Measurements from ENCODE around the gene UBA1. TPM values are rescaled to one million over a fixed set of nuclear protein-coding genes. Genes with fewer than 3 reads are reported as not detected.
"Not testable (repeated sequence)": the region's sequence is repeated elsewhere in the genome, so short reads cannot be mapped to it uniquely, and the experiment has no call there.

UBA1 gene
- total and polyA plus RNA-seq, 9 donors, result 90.0 to 196 (median 155) TPM

DNA sequence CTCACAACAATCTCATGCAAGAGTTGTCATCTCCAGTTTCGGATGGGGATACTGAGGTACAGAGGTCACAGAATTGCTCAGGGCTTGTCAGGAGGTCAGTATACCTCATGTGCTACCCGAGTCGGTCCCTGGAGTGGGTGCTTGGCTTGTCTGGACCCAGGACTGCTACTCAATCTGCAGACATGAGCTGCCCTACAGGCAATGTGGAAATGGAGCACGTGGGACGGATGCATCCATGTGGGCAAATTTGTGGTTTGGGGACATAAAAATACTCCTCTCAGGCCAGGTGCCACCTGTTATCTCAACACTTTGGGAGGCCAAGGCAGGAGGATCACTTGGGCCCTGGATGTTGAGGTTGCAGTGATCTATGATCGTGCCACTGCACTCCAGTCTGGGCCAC lies 54.9 kb downstream of the UBA1 start:
- TF ChIP-seq EP300 (IDR thresholded peaks at IDR 0.05), result no peak
- TF ChIP-seq, protein P1, sequence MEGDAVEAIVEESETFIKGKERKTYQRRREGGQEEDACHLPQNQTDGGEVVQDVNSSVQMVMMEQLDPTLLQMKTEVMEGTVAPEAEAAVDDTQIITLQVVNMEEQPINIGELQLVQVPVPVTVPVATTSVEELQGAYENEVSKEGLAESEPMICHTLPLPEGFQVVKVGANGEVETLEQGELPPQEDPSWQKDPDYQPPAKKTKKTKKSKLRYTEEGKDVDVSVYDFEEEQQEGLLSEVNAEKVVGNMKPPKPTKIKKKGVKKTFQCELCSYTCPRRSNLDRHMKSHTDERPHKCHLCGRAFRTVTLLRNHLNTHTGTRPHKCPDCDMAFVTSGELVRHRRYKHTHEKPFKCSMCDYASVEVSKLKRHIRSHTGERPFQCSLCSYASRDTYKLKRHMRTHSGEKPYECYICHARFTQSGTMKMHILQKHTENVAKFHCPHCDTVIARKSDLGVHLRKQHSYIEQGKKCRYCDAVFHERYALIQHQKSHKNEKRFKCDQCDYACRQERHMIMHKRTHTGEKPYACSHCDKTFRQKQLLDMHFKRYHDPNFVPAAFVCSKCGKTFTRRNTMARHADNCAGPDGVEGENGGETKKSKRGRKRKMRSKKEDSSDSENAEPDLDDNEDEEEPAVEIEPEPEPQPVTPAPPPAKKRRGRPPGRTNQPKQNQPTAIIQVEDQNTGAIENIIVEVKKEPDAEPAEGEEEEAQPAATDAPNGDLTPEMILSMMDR (IDR thresholded peaks at IDR 0.05), result no peak
- no peak for TF ChIP-seq POLR2A (IDR thresholded peaks at IDR 0.05)

DNA sequence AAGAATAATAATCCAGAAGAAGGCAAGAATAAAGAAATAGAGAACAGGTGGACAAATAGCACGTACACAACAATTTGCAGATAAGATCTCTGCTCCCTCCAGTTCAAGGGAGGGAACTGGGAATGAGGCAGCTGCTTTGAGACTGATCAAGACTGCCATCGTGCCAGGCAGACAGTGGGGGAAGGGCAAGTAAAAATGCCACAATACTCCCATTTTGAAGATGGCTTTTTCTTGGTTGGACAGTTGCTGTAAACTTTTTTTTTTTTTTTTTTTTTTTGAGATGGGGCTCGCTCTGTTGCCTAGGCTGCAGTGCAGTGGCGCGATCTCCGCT lies 56.4 kb downstream of the UBA1 start:
- DNase-seq, result no peak
- Histone ChIP-seq H3K27ac (no peak overlapping the region), H3K4me3 (no peak overlapping the region), H3K4me1 (ENCODE audit: insufficient read depth) (no peaks in the 10 kb centered on the region), H3K9me3 (peaks cover 0 to 5% of the 10 kb centered on the region in 2 donors), H3K27me3 (no peaks in the 10 kb centered on the region), H3K36me3 (no peaks in the 10 kb centered on the region)
- WGBS, 3 donors, result 70 to 75% (median 74%) methylated on average over 6 of the region's 6 CpGs
- no peak for TF ChIP-seq EP300 (IDR thresholded peaks at IDR 0.05)
- TF ChIP-seq POLR2A (IDR thresholded peaks at IDR 0.05), result no peak
- TF ChIP-seq, protein P1 (IDR thresholded peaks at IDR 0.05), result no peak
- intact Hi-C loops (cut with DNase I), result no loop called here

More for the DNA sequence above, 54.9 kb downstream of the UBA1 start:
- intact Hi-C loops (cut with DNase I), result no loop called here
- Histone ChIP-seq H3K9me3 (peaks cover 0 to under 1% of the 10 kb centered on the region in 2 donors), H3K27me3 (no peaks in the 10 kb centered on the region), H3K36me3 (no peaks in the 10 kb centered on the region), H3K27ac (no peak overlapping the region), H3K4me1 (ENCODE audit: insufficient read depth) (no peaks in the 10 kb centered on the region), H3K4me3 (no peak overlapping the region)
- WGBS, 3 donors, result 77 to 84% (median 79%) methylated on average over 6 of the region's 6 CpGs
- no peak for DNase-seq

DNA sequence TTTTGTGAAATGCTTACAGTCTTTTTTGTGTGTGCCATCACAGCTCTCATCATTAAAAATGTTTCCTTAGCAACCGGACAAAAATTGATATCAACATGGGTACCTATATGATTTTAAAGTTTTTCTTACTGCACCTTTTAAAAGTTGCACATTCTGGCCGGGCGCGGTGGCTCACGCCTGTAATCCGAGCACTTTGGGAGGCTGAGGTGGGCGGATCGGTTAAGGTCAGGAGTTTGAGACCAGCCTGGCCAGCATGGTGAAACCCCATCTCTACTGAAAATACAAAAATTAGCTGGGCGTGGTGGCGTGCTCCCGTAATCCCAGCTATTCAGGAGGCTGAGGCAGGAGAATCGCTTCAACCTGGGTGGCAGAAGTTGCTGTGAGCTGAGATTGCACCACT lies 64.0 kb downstream of the UBA1 start:
- H3K4me1 ChIP-seq (ENCODE audit: insufficient read depth); H3K36me3 ChIP-seq; intact Hi-C loops (cut with DNase I); H3K27me3 ChIP-seq; H3K4me3 ChIP-seq; H3K9me3 ChIP-seq; H3K27ac ChIP-seq; DNase-seq: not testable (repeated sequence)
- 81 to 87% (median 82%) methylated on average over 12 of the region's 12 CpGs for WGBS, 3 donors

Other genes with a start within 250 kb of the UBA1 start
- gene RGN, start 115.4 kb upstream of the UBA1 start, total RNA-seq, result 10 to 100 TPM in 6 of 7 donors, 1 to 10 TPM in 1; 6.8 to 47.0 (median 16.5) TPM
- 10 to 100 TPM; 15.6 to 49.4 TPM for gene RGN, start 115.4 kb upstream of the UBA1 start, polyA plus RNA-seq
- gene NDUFB11, start 49.1 kb upstream of the UBA1 start, total RNA-seq, result 10 to 100 TPM; 35.8 to 82.0 (median 44.6) TPM
- 10 to 100 TPM; 33.9 to 45.0 TPM for gene NDUFB11, start 49.1 kb upstream of the UBA1 start, polyA plus RNA-seq
- 10 to 100 TPM; 28.6 to 53.0 (median 36.7) TPM for gene RBM10, start 48.6 kb upstream of the UBA1 start, total RNA-seq
- 10 to 100 TPM; 12.0 to 39.5 TPM for gene RBM10, start 48.6 kb upstream of the UBA1 start, polyA plus RNA-seq
- gene CDK16, start 24.9 kb downstream of the UBA1 start, total RNA-seq, result 10 to 100 TPM; 40.9 to 99.0 (median 72.1) TPM
- gene CDK16, start 24.9 kb downstream of the UBA1 start, polyA plus RNA-seq, result 10 to 100 TPM; 41.2 to 46.0 TPM
- 100 to 1,000 TPM in 5 of 7 donors, 10 to 100 TPM in 2; 55.6 to 166 (median 135) TPM for gene USP11, start 39.2 kb downstream of the UBA1 start, total RNA-seq
- 10 to 100 TPM; 65.6 to 87.8 TPM for gene USP11, start 39.2 kb downstream of the UBA1 start, polyA plus RNA-seq
- 1 to 10 TPM in 3 of 7 donors, under 1 TPM in 4; 0.27 to 2.8 (median 0.48) TPM for gene ZNF157, start 176.7 kb downstream of the UBA1 start, total RNA-seq
- under 1 TPM; 0.13 to 0.57 TPM for gene ZNF157, start 176.7 kb downstream of the UBA1 start, polyA plus RNA-seq